Astrocyte of the cerebellum (primary cell): ENCODE data around the gene APC.

ENCODE experiments used
- DNase-seq: peaks from one replicate; pipeline ENCODE4 v3.0.0-alpha.2; 2011; ENCODE audit warnings: low read depth
- H3K4me3 ChIP-seq: 2 replicates; pipeline ENCODE4 v1.5.1; 2011; ENCODE audit warnings: mild to moderate bottlenecking, low read depth, low read length, moderate library complexity
- CTCF ChIP-seq: IDR thresholded peaks from 2 replicates; pipeline ENCODE4 v1.5.1; 2012; ENCODE audit warnings: low read length, low read depth, moderate library complexity, mild to moderate bottlenecking; ENCODE audit errors: missing control alignments
- in situ Hi-C: cut with HindIII; loops from 2 replicates; pipeline ENCODE4 v1.10.0; 2017; ENCODE audit warnings: low sequenced_read_pairs

APC gene

GRCh38 chr5:112706446-112707016, 31.2 kb upstream of the APC start:
- DNase-seq: no peak
- TF ChIP-seq CTCF: no peak
- in situ Hi-C loops: no loop called here
- H3K4me3 ChIP-seq: no peak overlapping the region

- no peak for TF ChIP-seq CTCF
- DNase-seq: peak; percentile 97
- peak overlapping the region; percentile 75 for H3K4me3 ChIP-seq
- in situ Hi-C loops: no loop called here
Observed at GRCh38 chr5:112707187-112708102, 30.2 kb upstream of the APC start.

GRCh38 chr5:112708103-112708622, 29.5 kb upstream of the APC start:
- in situ Hi-C loops: no loop called here
- DNase-seq: no peak
- no peak for TF ChIP-seq CTCF
- H3K4me3 ChIP-seq: peak overlapping the region; percentile 75

GRCh38 chr5:112709416-112709815, 28.3 kb upstream of the APC start:
- no peak for TF ChIP-seq CTCF
- no peak for DNase-seq
- in situ Hi-C loops: no loop called here
- no peak overlapping the region for H3K4me3 ChIP-seq

- TF ChIP-seq CTCF: no peak
- in situ Hi-C loops: no loop called here
- no peak for DNase-seq
- H3K4me3 ChIP-seq: no peak overlapping the region
Observed at GRCh38 chr5:112710896-112711295, 26.8 kb upstream of the APC start.

- DNase-seq: no peak
- H3K4me3 ChIP-seq: no peak overlapping the region
- in situ Hi-C loops: no loop called here
- no peak for TF ChIP-seq CTCF
Observed at GRCh38 chr5:112711436-112711835, 26.2 kb upstream of the APC start.
